Kidney (tissue), 14 donors: ENCODE measurements around the gene SOSTDC1. TPM values are rescaled to one million over a fixed set of nuclear protein-coding genes. Genes with fewer than 3 reads are reported as not detected.
A peak's percentile ranks its signal among the peaks of the same experiment; 100 is the strongest.

Experiments used
- DNase-seq, 5 donors: peaks; one replicate each; pipeline ENCODE4 v3.0.0-alpha.2; 2013 to 2020
- FAIRE-seq: peaks from 2 replicates; lab custom pipeline; 2012; peaks lifted over from hg19 to GRCh38; lab: Jason Lieb, UNC
- H3K27ac ChIP-seq, 2 donors: one replicate each; pipeline ENCODE4 v1.7.0; 2013; ENCODE audit warnings: low read depth in 2 of 2, low read length in 2 of 2, inconsistent platforms in 1 of 2
- H3K27me3 ChIP-seq: one replicate; pipeline ENCODE4 v1.7.1; 2013; ENCODE audit warnings: low read length, inconsistent platforms; ENCODE audit not compliant: control insufficient read depth, insufficient read depth
- H3K36me3 ChIP-seq, 3 donors: one replicate each; pipeline versions ENCODE4 v1.7.0 to v1.7.1; 2013; ENCODE audit warnings: low read length in 3 of 3, control low read depth in 1 of 3, inconsistent platforms in 1 of 3; ENCODE audit not compliant: insufficient read depth in 3 of 3, control insufficient read depth in 2 of 3
- H3K4me1 ChIP-seq, 3 donors: one replicate each; pipeline versions ENCODE4 v1.7.0 to v1.7.1; 2013; ENCODE audit warnings: low read length in 3 of 3, inconsistent platforms in 1 of 3, low read depth in 1 of 3; ENCODE audit not compliant: control insufficient read depth in 2 of 3, insufficient read depth in 2 of 3
- H3K4me3 ChIP-seq, 3 donors: one replicate each; pipeline versions ENCODE4 v1.7.0 to v1.8.1; 2013; ENCODE audit warnings: low read length in 3 of 3, control low read depth in 1 of 3, inconsistent platforms in 1 of 3
- H3K9ac ChIP-seq, 3 donors: one replicate each; pipeline versions ENCODE4 v1.7.0 to v1.7.1; 2013; ENCODE audit warnings: low read length in 3 of 3, control low read depth in 1 of 3, inconsistent platforms in 1 of 3
- H3K9me3 ChIP-seq, 3 donors: one replicate each; pipeline versions ENCODE4 v1.7.0 to v1.7.1; 2013; ENCODE audit warnings: low read length in 3 of 3, control low read depth in 1 of 3, inconsistent platforms in 1 of 3; ENCODE audit not compliant: control insufficient read depth in 2 of 3, insufficient read depth in 1 of 3
- CTCF ChIP-seq: IDR thresholded peaks from 3 replicates; pipeline ENCODE4 v1.5.1; 2012; ENCODE audit warnings: mild to moderate bottlenecking, moderate library complexity, borderline replicate concordance; ENCODE audit not compliant: insufficient read depth; ENCODE audit errors: extremely low read depth
- intact Hi-C: fragments of 100-400 bp; cut with DNase I; formaldehyde crosslinking; loops from one replicate; pipeline ENCODE4 v1.11.1; 2022
- polyA plus RNA-seq: library from polyadenylated mRNA; stranded (reverse); fragments of 350-450 nt; fragmentation: Illumina TruSeq; extraction: RNeasy Lipid Tissue Mini Kit (QIAGEN cat#74804); gene quantifications from one replicate; pipeline ENCODE4 v1.2.3, GENCODE V29; 2014; ENCODE audit warnings: low read depth, low replicate concordance; ENCODE audit not compliant: insufficient read depth
- total RNA-seq: library from RNA; stranded (reverse); fragmentation: NEBNext Ultra II Directional; extraction: Animal tissue kit (Norgen Biotek cat#: 25700); gene quantifications from one replicate; pipeline ENCODE4 v1.2.1, GENCODE V29; 2021
- donor health status: control.
- donor health status: control.
- donor health status: control.
- donor health status: control.
- donor health status: control.
- donor health status: DM: yes; HTN: yes; CAD: no.
- donor health status: Normal renal cell carcinoma (clear cell type).

The SOSTDC1 gene
- total and polyA plus RNA-seq, 2 donors from 2014 or later = 13.3 to 13.4 TPM

GRCh38 chr7:16421333-16422102 lies 44.0 kb downstream of the SOSTDC1 start, which contains the start of gene CRPPA:
Gene CRPPA (minus strand): TSS chr7:16421538. CDS start chr7:16421322, 216 bp downstream.
- H3K9me3 ChIP-seq = no peaks in the 10 kb centered on the region
- H3K4me1 ChIP-seq = peaks cover 5 to 16% (median 14%) of the 10 kb centered on the region in 3 donors
- no peaks in the 10 kb centered on the region for H3K27me3 ChIP-seq
- no peaks in the 10 kb centered on the region for H3K36me3 ChIP-seq
- intact Hi-C loops = no loop called here
- no peak for TF ChIP-seq CTCF
- H3K27ac ChIP-seq = peak within 1 kb of the TSS; percentile 95 to 97
- H3K4me3 ChIP-seq = peak within 1 kb of the TSS; percentile 81 to 88 (median 84)
- H3K9ac ChIP-seq = peak within 1 kb of the TSS; percentile 71 to 93 (median 92)
- peak; percentile 55 to 83 (median 61) for DNase-seq
- FAIRE-seq = no peak

GRCh38 chr7:16420649-16421332 lies 44.7 kb downstream of the SOSTDC1 start:
- H3K4me1 ChIP-seq = peaks cover 5 to 16% (median 14%) of the 10 kb centered on the region in 3 donors
- H3K4me3 ChIP-seq = peak overlapping the region; percentile 81 to 88 (median 84)
- peak; percentile 16 for TF ChIP-seq CTCF
- no peaks in the 10 kb centered on the region for H3K27me3 ChIP-seq
- peak overlapping the region; percentile 95 to 97 for H3K27ac ChIP-seq
- no peaks in the 10 kb centered on the region for H3K36me3 ChIP-seq
- H3K9ac ChIP-seq = peak overlapping the region; percentile 71 to 93 (median 92)
- no peaks in the 10 kb centered on the region for H3K9me3 ChIP-seq
- FAIRE-seq = no peak
- intact Hi-C loops = no loop called here
- DNase-seq = peak; percentile 91 to 98 (median 95)

- Histone ChIP-seq H3K27me3 (no peaks in the 10 kb centered on the region), H3K4me3 (peak overlapping the region; percentile 81 to 88 (median 84)), H3K4me1 (peaks cover 5 to 16% (median 14%) of the 10 kb centered on the region in 3 donors), H3K36me3 (no peaks in the 10 kb centered on the region), H3K9ac (peak overlapping the region; percentile 71 to 93 (median 92)), H3K9me3 (no peaks in the 10 kb centered on the region), H3K27ac (peak overlapping the region; percentile 95 to 97)
- FAIRE-seq (no peak), DNase-seq (no peak)
- intact Hi-C loops = no loop called here
- TF ChIP-seq CTCF = no peak
Measured at GRCh38 chr7:16420329-16420648, 45.2 kb downstream of the SOSTDC1 start.
